ENCODE measurements around the gene GIMD1. TPM values are rescaled to one million over a fixed set of nuclear protein-coding genes. Genes with fewer than 3 reads are reported as not detected.

Gene GIMD1
- total RNA-seq, 1 experiment from 2014 or later: not detected

GRCh38 chr4:106367072-106367471 is 1.5 kb downstream of the GIMD1 start:
- H3K9me3 ChIP-seq (replicated peaks): no peaks in the 10 kb centered on the region
- peaks cover 27% of the 10 kb centered on the region for H3K4me1 ChIP-seq (replicated peaks)
- no peak overlapping the region for H3K4me3 ChIP-seq
- H3K27ac ChIP-seq: no peak overlapping the region
- no peak for DNase-seq (ENCODE audit: low read depth in 1 of 2, low spot score in 2 of 2)
- H3K27me3 ChIP-seq (replicated peaks): no peaks in the 10 kb centered on the region
- H3K36me3 ChIP-seq: no peaks in the 10 kb centered on the region

GRCh38 chr4:106366026-106366425 is 2.6 kb downstream of the GIMD1 start:
- H3K9me3 ChIP-seq (replicated peaks): no peaks in the 10 kb centered on the region
- no peak for DNase-seq (ENCODE audit: low read depth in 1 of 2, low spot score in 2 of 2)
- no peaks in the 10 kb centered on the region for H3K27me3 ChIP-seq (replicated peaks)
- peak overlapping the region; percentile 81 for H3K27ac ChIP-seq
- H3K4me1 ChIP-seq (replicated peaks): peaks cover 27% of the 10 kb centered on the region
- H3K36me3 ChIP-seq: no peaks in the 10 kb centered on the region
- no peak overlapping the region for H3K4me3 ChIP-seq

- Histone ChIP-seq H3K4me3 (no peak overlapping the region), H3K36me3 (no peaks in the 10 kb centered on the region), H3K27ac (peak overlapping the region; percentile 81), H3K9me3 (replicated peaks) (no peaks in the 10 kb centered on the region), H3K27me3 (replicated peaks) (no peaks in the 10 kb centered on the region), H3K4me1 (replicated peaks) (peaks cover 27% of the 10 kb centered on the region)
- peak; percentile 54 to 80 for DNase-seq (ENCODE audit: low read depth in 1 of 2, low spot score in 2 of 2)
Measured at GRCh38 chr4:106365613-106366012, 3.0 kb downstream of the GIMD1 start.

- no peak for DNase-seq (ENCODE audit: low read depth in 1 of 2, low spot score in 2 of 2)
- Histone ChIP-seq H3K27me3 (replicated peaks) (no peaks in the 10 kb centered on the region), H3K36me3 (no peaks in the 10 kb centered on the region), H3K4me1 (replicated peaks) (peaks cover 27% of the 10 kb centered on the region), H3K27ac (peak overlapping the region; percentile 81), H3K4me3 (no peak overlapping the region), H3K9me3 (replicated peaks) (no peaks in the 10 kb centered on the region)
Measured at GRCh38 chr4:106364282-106364681, 4.3 kb downstream of the GIMD1 start.

- no peaks in the 10 kb centered on the region for H3K36me3 ChIP-seq
- H3K4me1 ChIP-seq (replicated peaks): peaks cover 27% of the 10 kb centered on the region
- H3K9me3 ChIP-seq (replicated peaks): no peaks in the 10 kb centered on the region
- no peaks in the 10 kb centered on the region for H3K27me3 ChIP-seq (replicated peaks)
- H3K27ac ChIP-seq: no peak overlapping the region
- no peak for DNase-seq (ENCODE audit: low read depth in 1 of 2, low spot score in 2 of 2)
- H3K4me3 ChIP-seq: no peak overlapping the region
Measured at GRCh38 chr4:106362086-106362825, 6.3 kb downstream of the GIMD1 start.

- H3K27me3 ChIP-seq (replicated peaks): no peaks in the 10 kb centered on the region
- H3K9me3 ChIP-seq (replicated peaks): no peaks in the 10 kb centered on the region
- H3K36me3 ChIP-seq: no peaks in the 10 kb centered on the region
- no peak for DNase-seq (ENCODE audit: low read depth in 1 of 2, low spot score in 2 of 2)
- no peaks in the 10 kb centered on the region for H3K4me1 ChIP-seq (replicated peaks)
- H3K4me3 ChIP-seq: no peak overlapping the region
- no peak overlapping the region for H3K27ac ChIP-seq
Measured at GRCh38 chr4:106358899-106359298, 9.7 kb downstream of the GIMD1 start.

GRCh38 chr4:106355193-106355592 is 13.4 kb downstream of the GIMD1 start:
- no peak for DNase-seq (ENCODE audit: low read depth in 1 of 2, low spot score in 2 of 2)

GRCh38 chr4:106353786-106354185 is 14.8 kb downstream of the GIMD1 start:
- DNase-seq (ENCODE audit: low read depth in 1 of 2, low spot score in 2 of 2): no peak
- Histone ChIP-seq H3K4me3 (no peak overlapping the region), H3K36me3 (peaks cover 5% of the 10 kb centered on the region), H3K4me1 (replicated peaks) (no peaks in the 10 kb centered on the region), H3K27me3 (replicated peaks) (no peaks in the 10 kb centered on the region), H3K27ac (no peak overlapping the region), H3K9me3 (replicated peaks) (no peaks in the 10 kb centered on the region)

More at GRCh38 chr4:106355193-106355592, 13.4 kb downstream of the GIMD1 start:
- H3K27ac ChIP-seq: no peak overlapping the region
- H3K9me3 ChIP-seq (replicated peaks): no peaks in the 10 kb centered on the region
- no peaks in the 10 kb centered on the region for H3K27me3 ChIP-seq (replicated peaks)
- no peaks in the 10 kb centered on the region; the same call in 1 of the 2 replicates for H3K36me3 ChIP-seq
- H3K4me3 ChIP-seq: no peak overlapping the region
- H3K4me1 ChIP-seq (replicated peaks): no peaks in the 10 kb centered on the region

- Histone ChIP-seq H3K4me3 (no peak overlapping the region), H3K4me1 (replicated peaks) (no peaks in the 10 kb centered on the region), H3K27ac (no peak overlapping the region), H3K9me3 (replicated peaks) (no peaks in the 10 kb centered on the region), H3K36me3 (peaks cover 25% of the 10 kb centered on the region), H3K27me3 (replicated peaks) (no peaks in the 10 kb centered on the region)
- no peak for DNase-seq (ENCODE audit: low read depth in 1 of 2, low spot score in 2 of 2)
Measured at GRCh38 chr4:106351016-106351415, 17.6 kb downstream of the GIMD1 start.

- H3K36me3 ChIP-seq: peaks cover 39% of the 10 kb centered on the region
- H3K27ac ChIP-seq: no peak overlapping the region
- H3K4me3 ChIP-seq: no peak overlapping the region
- no peaks in the 10 kb centered on the region for H3K27me3 ChIP-seq (replicated peaks)
- DNase-seq (ENCODE audit: low read depth in 1 of 2, low spot score in 2 of 2): no peak
- H3K4me1 ChIP-seq (replicated peaks): no peaks in the 10 kb centered on the region
- no peaks in the 10 kb centered on the region for H3K9me3 ChIP-seq (replicated peaks)
Measured at GRCh38 chr4:106347167-106347566, 21.4 kb downstream of the GIMD1 start.

GRCh38 chr4:106344647-106344970 is 24.0 kb downstream of the GIMD1 start:
- H3K27ac ChIP-seq: no peak overlapping the region
- H3K36me3 ChIP-seq: peaks cover 48% of the 10 kb centered on the region
- H3K9me3 ChIP-seq (replicated peaks): no peaks in the 10 kb centered on the region
- H3K4me1 ChIP-seq (replicated peaks): no peaks in the 10 kb centered on the region
- H3K4me3 ChIP-seq: no peak overlapping the region
- H3K27me3 ChIP-seq (replicated peaks): no peaks in the 10 kb centered on the region
- DNase-seq (ENCODE audit: low read depth in 1 of 2, low spot score in 2 of 2): no peak

GRCh38 chr4:106343865-106344646 is 24.5 kb downstream of the GIMD1 start:
- no peaks in the 10 kb centered on the region for H3K4me1 ChIP-seq (replicated peaks)
- H3K27me3 ChIP-seq (replicated peaks): no peaks in the 10 kb centered on the region
- no peak overlapping the region for H3K4me3 ChIP-seq

GRCh38 chr4:106340774-106341173 is 27.8 kb downstream of the GIMD1 start:
- no peak for DNase-seq (ENCODE audit: low read depth in 1 of 2, low spot score in 2 of 2)
- no peak overlapping the region for H3K4me3 ChIP-seq
- peaks cover 57% of the 10 kb centered on the region for H3K36me3 ChIP-seq
- H3K27ac ChIP-seq: no peak overlapping the region
- no peaks in the 10 kb centered on the region for H3K4me1 ChIP-seq (replicated peaks)
- H3K27me3 ChIP-seq (replicated peaks): no peaks in the 10 kb centered on the region
- H3K9me3 ChIP-seq (replicated peaks): no peaks in the 10 kb centered on the region

More at GRCh38 chr4:106343865-106344646, 24.5 kb downstream of the GIMD1 start:
- Histone ChIP-seq H3K9me3 (replicated peaks) (no peaks in the 10 kb centered on the region), H3K27ac (no peak overlapping the region), H3K36me3 (peaks cover 49% of the 10 kb centered on the region)
- DNase-seq (ENCODE audit: low read depth in 1 of 2, low spot score in 2 of 2): no peak

GRCh38 chr4:106339431-106339830 is 29.1 kb downstream of the GIMD1 start:
- no peak overlapping the region for H3K4me3 ChIP-seq
- peaks cover 68% of the 10 kb centered on the region for H3K36me3 ChIP-seq

More at GRCh38 chr4:106339431-106339830, 29.1 kb downstream of the GIMD1 start:
- no peak for DNase-seq (ENCODE audit: low read depth in 1 of 2, low spot score in 2 of 2)
- no peaks in the 10 kb centered on the region for H3K9me3 ChIP-seq (replicated peaks)
- H3K27ac ChIP-seq: no peak overlapping the region
- no peaks in the 10 kb centered on the region for H3K27me3 ChIP-seq (replicated peaks)
- no peaks in the 10 kb centered on the region for H3K4me1 ChIP-seq (replicated peaks)
